Mesothelial cell of epicardium (in vitro differentiated cells): ENCODE measurements around the gene ZNF316. TPM values are rescaled to one million over a fixed set of nuclear protein-coding genes. Genes with fewer than 3 reads are reported as not detected.
"Not testable (repeated sequence)": the region's sequence is repeated elsewhere in the genome, so short reads cannot be mapped to it uniquely, and the experiment has no call there.

Experiments used
- DNase-seq, 2 experiments: peaks; one replicate each; pipeline ENCODE4 v3.0.0; 2021; ENCODE audit warnings: low spot score in 2 of 2; ENCODE audit not compliant: unreplicated experiment in 2 of 2
- H3K27ac Mint-ChIP-seq: 2 replicates; pipeline ENCODE4 v1.8.0; 2021; ENCODE audit warnings: mixed read lengths
- H3K27me3 Mint-ChIP-seq: 2 replicates; pipeline ENCODE4 v1.8.0; 2021; ENCODE audit warnings: low read depth, mixed read lengths
- H3K36me3 Mint-ChIP-seq: 2 replicates; pipeline ENCODE4 v1.8.0; 2021; ENCODE audit warnings: mixed read lengths
- H3K4me1 Mint-ChIP-seq: 2 replicates; pipeline ENCODE4 v1.8.0; 2021; ENCODE audit warnings: mixed read lengths
- H3K4me3 Mint-ChIP-seq: 2 replicates; pipeline ENCODE4 v1.8.0; 2021; ENCODE audit warnings: mild to moderate bottlenecking, moderate library complexity, mixed read lengths
- H3K9me3 Mint-ChIP-seq: 2 replicates; pipeline ENCODE4 v1.8.0; 2021; ENCODE audit warnings: mixed read lengths
- total RNA-seq: library from RNA; stranded (reverse); gene quantifications from 3 replicates; pipeline ENCODE4 v1.2.1, GENCODE V29; 2021
- TF ChIP-seq, protein P1 (sequence below): fragments of 200-600 bp; sonication (generic); IDR thresholded peaks from one replicate; pipeline ENCODE4 v1.5.0; 2021; ENCODE audit warnings: antibody characterized with exemption; ENCODE audit not compliant: unreplicated experiment

The ZNF316 gene
- total RNA-seq, 1 donor from 2014 or later, result 57.9 TPM

DNA sequence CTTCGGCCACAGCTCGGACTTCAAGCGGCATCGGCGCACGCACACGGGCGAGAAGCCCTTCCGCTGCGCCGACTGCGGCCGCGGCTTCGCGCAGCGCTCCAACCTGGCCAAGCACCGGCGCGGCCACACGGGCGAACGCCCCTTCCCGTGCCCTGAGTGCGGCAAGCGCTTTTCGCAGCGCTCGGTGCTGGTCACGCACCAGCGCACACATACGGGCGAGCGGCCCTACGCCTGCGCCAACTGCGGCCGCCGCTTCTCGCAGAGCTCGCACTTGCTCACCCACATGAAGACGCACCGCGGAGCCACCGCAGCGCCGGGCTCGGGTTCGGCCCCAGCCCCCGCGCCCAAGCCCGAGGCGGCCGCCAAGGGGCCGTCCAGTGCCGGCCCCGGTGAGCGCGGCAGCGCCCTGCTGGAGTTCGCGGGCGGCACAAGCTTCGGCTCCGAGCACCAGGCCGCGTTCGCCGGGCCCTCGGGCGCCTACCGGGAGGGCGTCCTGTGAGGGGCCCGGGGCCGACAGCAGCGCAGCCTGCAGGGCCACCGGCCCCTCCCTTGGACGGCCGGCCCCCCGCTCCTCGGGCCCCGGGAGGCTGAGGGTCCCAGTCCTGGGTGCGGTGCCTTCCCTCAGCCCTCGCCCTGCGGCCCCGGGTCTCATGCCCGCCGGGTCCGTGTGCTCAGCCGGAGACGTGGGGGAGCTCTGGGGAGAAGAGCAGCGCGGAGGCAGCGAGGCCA is 17.2 kb downstream of the ZNF316 start:
- Mint-ChIP-seq H3K9me3 (peaks cover 8% of the 10 kb centered on the region), H3K27ac (no peak overlapping the region), H3K27me3 (no peaks in the 10 kb centered on the region), H3K4me1 (no peaks in the 10 kb centered on the region), H3K36me3 (peaks cover 37% of the 10 kb centered on the region), H3K4me3 (no peak overlapping the region)
- DNase-seq, result no peak
- TF ChIP-seq, protein P1, sequence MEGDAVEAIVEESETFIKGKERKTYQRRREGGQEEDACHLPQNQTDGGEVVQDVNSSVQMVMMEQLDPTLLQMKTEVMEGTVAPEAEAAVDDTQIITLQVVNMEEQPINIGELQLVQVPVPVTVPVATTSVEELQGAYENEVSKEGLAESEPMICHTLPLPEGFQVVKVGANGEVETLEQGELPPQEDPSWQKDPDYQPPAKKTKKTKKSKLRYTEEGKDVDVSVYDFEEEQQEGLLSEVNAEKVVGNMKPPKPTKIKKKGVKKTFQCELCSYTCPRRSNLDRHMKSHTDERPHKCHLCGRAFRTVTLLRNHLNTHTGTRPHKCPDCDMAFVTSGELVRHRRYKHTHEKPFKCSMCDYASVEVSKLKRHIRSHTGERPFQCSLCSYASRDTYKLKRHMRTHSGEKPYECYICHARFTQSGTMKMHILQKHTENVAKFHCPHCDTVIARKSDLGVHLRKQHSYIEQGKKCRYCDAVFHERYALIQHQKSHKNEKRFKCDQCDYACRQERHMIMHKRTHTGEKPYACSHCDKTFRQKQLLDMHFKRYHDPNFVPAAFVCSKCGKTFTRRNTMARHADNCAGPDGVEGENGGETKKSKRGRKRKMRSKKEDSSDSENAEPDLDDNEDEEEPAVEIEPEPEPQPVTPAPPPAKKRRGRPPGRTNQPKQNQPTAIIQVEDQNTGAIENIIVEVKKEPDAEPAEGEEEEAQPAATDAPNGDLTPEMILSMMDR, result no peak

DNA sequence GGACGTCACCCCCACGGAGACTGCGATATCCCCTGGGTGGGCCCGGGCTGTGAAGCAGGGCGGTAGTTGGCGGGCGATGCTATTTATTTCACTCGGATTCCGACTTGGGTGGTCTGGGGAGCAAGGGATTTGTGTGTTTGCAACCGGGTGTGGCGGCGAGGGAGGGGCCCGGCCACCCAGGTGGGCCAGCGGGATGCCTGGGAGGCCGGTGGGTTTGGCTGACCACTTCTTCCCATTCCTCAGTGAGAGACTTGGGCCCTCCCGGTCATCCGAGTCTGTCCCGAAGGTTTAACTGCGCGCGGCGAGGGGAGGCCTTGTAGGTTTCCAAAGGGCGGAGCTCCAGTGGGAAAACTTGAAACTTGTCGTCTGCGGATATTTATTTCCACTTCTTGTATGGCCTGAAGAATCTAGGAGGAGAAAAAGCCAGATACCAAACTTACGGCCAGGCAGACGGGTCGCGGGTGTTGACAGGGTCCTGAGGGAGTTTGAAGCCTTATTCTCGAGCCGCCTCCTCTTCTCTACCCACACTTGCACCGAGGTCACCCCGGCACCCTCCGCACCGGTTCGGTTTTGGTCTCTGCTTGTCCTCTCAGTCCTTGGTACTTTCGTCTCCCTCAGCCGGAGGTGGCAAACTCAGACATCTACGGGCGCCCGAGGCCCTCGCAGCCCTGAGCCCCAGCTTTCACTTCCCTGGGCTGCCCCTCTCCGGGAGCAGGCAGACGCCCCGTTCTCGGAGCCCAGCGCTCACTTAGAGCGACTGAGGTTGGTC is 17.9 kb downstream of the ZNF316 start:
- Mint-ChIP-seq H3K9me3 (peaks cover 8% of the 10 kb centered on the region), H3K27me3 (peaks cover 2% of the 10 kb centered on the region), H3K4me1 (no peaks in the 10 kb centered on the region), H3K36me3 (peaks cover 32% of the 10 kb centered on the region), H3K4me3 (no peak overlapping the region), H3K27ac (peak overlapping the region; percentile 64)
- TF ChIP-seq, protein P1, result no peak
- no peak for DNase-seq

DNA sequence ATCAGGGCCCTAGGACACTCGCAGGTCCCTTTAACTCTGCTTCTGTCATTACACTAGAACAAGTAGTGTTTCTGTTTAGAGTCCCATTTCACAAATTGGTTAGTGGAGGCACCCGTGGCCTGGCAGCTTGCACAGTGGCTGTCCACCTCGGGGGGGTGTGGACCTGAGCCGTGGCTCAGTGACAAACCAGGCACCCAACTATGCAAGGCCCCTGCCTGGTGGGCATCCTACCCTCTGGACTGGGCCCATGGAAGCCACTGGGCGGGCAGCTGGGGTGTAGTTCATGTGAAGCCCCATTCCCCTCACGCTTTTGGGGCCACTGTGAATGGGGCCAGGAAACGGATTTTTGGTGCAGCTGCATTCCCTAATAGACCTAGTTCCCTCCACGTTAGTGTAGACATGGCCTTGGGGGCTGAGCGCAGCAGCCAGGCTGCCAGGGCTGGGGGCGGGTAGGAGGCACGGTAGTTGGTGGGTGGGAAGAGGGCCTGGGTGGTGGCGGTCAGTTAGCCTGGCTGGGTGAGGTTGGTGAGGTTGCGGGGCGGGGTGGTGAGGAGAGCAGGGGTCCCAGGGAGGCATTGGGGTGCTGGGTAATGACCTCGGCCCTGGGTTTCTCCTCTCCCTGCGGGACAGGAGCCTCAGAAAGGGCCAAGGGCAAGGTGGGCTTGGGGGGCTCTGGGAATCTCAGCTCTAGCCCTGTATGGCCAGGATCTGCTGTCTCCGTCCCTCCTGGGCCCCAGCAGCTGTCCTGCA is 18.7 kb downstream of the ZNF316 start:
- TF ChIP-seq, protein P1, result no peak
- H3K4me3 Mint-ChIP-seq, result no peak overlapping the region
- peaks cover 6% of the 10 kb centered on the region for H3K9me3 Mint-ChIP-seq
- no peak for DNase-seq
- no peak overlapping the region for H3K27ac Mint-ChIP-seq
- H3K27me3 Mint-ChIP-seq, result peaks cover 2% of the 10 kb centered on the region
- H3K4me1 Mint-ChIP-seq, result no peaks in the 10 kb centered on the region
- H3K36me3 Mint-ChIP-seq, result peaks cover 24% of the 10 kb centered on the region

DNA sequence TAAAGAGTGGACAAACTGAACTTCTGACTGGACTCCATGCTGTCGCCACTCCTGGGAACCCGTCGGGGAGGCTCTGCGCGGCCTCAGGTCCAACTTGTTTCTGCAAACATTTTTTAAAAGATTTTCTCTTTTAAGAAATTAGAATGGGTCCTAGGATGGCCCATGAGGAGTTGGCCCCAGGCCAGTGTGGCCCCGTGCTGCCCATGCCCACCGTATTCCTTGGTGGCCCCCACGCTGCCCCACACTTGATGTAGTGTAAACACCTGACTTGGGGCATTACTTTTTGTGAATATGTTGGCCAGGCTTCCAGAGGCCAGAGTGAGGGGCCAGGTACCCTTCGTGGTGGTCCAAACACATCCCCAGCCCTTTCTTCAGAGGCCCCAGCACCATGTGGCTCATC is 19.3 kb downstream of the ZNF316 start:
- peaks cover 18% of the 10 kb centered on the region for H3K36me3 Mint-ChIP-seq
- no peak overlapping the region for H3K4me3 Mint-ChIP-seq
- H3K4me1 Mint-ChIP-seq, result no peaks in the 10 kb centered on the region
- no peak overlapping the region for H3K27ac Mint-ChIP-seq
- H3K27me3 Mint-ChIP-seq, result peaks cover 7% of the 10 kb centered on the region
- no peak for DNase-seq
- H3K9me3 Mint-ChIP-seq, result peaks cover 3% of the 10 kb centered on the region
- TF ChIP-seq, protein P1, result no peak

DNA sequence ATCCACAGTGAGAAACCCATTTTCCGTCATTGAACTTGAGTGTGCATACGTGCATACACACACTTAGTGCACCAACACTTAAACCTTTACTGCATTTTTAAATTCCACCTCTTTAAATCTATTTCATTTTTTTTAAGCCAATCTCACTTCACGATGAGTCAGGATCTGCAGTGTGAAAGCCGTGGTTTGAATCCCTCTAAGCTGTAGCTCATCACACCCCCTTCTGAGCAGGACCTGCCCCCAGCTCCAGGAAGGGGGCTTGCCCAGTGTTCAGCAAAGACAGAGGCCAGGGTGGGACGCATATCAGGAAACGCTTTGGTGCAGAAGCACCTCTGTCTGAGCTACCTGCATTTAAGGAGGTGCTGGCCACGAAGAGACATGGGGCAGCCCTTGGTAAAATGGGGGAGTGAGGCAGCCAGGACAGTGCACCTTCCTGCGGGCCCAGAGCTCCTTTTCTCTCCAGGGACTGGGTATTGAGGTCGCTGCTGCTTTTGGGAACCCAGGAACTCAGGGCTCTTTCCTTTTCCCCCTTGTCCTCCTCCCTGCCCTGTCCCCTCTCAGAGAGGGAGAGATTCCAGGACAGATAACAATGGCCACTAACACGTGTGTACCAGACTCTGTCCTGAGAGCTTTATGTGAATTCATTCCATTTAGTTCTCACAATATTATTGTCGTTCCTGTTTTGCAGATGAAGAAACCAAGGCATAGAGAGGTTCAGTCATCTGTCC is 21.7 kb downstream of the ZNF316 start:
- no peaks in the 10 kb centered on the region for H3K4me1 Mint-ChIP-seq
- TF ChIP-seq, protein P1, result no peak
- no peak overlapping the region for H3K4me3 Mint-ChIP-seq
- peaks cover 9% of the 10 kb centered on the region for H3K27me3 Mint-ChIP-seq
- H3K9me3 Mint-ChIP-seq, result peaks cover 3% of the 10 kb centered on the region
- H3K27ac Mint-ChIP-seq, result no peak overlapping the region
- H3K36me3 Mint-ChIP-seq, result peaks cover 11% of the 10 kb centered on the region
- no peak for DNase-seq

DNA sequence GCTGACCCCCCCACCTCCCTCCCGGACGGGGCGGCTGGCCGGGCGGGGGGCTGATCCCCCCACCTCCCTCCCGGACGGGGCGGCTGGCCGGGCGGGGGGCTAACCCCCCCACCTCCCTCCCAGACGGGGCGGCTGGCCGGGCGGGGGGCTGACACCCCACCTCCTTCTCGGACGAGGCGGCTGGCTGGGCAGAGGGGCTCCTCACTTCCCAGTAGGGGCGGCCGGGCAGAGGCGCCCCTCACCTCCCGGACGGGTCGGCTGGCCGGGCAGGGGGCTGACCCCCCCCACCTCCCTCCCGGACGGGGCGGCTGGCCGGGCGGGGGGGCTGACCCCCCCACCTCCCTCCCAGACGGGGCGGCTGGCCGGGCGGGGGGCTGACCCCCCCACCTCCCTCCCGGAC is 33.7 kb downstream of the ZNF316 start:
- H3K27ac Mint-ChIP-seq, H3K4me1 Mint-ChIP-seq, H3K4me3 Mint-ChIP-seq, H3K27me3 Mint-ChIP-seq, DNase-seq: not testable (repeated sequence)
- H3K9me3 Mint-ChIP-seq, result peaks cover 60% of the 10 kb centered on the region
- H3K36me3 Mint-ChIP-seq, result peaks cover 51% of the 10 kb centered on the region
